Stimulated activated CD8-positive, alpha-beta memory T cell treated with anti-CD3 and anti-CD28 coated beads, Interleukin-2, amount 100 ng/mL, for 48 hours (primary cell): ENCODE measurements around the gene SLC4A5.
A peak's percentile ranks its signal among the peaks of the same experiment; 100 is the strongest.
"Not testable (repeated sequence)": the region's sequence is repeated elsewhere in the genome, so short reads cannot be mapped to it uniquely, and the experiment has no call there.

Source experiments
- DNase-seq, 2 donors: peaks; one replicate each; pipeline ENCODE4 v3.0.0-alpha.2; 2020; ENCODE audit warnings: low read depth in 2 of 2

The SLC4A5 gene

DNA sequence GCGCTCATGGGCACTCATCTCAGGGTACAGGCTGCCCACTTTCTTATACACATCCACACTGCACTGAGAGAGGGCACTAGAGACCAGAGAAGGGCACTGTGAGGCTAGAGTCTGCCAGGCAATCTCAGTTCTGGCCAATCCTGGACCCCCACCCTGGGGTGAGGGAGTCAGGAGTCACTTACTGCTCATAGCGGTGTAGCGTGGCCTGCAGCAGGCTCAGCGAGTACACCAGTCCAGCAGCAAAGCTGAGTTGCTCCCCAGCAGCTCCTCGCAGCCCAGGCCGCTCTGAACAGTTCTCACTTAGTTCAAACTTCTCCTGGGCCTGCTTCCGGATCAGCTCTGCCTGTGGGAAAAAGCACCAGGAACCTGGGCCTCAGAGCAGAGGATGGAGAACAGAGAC is 24.6 kb upstream of the SLC4A5 start:
- DNase-seq: no peak

DNA sequence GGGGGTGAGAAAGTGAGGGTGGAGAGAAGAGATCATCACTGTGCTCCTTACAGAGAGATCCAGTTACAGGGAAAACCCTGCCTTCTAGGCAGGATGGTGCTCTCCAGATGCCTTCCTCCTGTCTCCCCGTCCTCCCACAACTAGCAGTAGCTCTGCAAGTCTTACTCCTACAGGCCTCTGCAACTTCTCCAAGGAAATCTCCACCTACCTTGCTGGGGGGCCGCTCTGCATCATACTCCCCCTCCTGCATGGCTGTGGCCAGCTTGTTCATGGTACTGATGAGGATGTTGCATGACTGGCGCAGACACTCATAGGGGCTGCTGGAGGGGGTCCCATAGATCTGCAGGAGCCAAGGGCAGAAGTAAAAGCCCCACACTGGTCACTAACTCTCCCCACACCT is 22.8 kb upstream of the SLC4A5 start:
- no peak for DNase-seq

DNA sequence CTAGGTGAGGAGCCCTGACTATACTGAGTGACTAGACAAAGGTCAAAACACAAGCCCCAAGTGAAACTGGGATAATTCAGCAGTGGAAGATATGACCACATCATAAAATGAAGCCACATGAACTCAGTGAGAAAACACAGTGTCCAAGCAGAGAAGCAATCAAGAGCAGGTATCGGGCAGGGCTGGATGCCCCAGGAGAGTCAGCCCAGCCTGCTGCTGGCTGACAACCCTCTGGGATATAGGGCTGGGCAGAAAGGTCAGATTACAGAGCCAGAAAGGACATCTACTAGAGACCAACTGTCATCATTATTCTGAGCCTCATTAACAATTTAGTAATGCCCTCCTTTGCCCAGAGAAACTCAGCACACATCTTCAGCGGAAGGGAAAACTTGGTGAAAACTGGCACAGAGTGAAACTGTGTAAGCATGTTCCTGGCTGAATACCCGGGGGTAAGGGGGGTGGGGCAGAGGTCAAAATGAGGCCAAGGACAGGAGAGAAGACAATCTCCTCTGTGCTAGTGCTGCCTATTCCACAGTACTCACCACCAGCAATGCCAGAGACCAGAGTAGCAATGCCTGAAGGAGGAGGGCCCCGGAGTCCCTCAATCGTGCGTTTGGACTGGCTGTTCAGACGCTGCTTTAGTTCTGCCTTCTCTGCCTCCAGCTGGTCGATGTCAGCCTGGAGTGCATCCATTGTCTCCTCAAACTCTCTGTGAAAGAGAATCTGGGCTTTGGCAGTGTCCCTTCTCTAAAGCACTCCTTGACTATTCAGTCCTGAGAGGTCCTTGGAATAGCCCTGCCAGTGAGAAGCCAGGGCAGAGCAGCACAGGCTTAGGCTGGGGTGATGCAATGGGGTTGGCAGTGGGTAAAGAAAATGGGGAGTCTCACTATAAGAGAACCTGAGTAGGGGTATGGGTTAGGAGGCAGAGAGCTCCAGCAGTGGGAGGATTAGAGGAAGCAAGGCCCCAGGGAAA is 21.6 kb upstream of the SLC4A5 start:
- DNase-seq: no peak

DNA sequence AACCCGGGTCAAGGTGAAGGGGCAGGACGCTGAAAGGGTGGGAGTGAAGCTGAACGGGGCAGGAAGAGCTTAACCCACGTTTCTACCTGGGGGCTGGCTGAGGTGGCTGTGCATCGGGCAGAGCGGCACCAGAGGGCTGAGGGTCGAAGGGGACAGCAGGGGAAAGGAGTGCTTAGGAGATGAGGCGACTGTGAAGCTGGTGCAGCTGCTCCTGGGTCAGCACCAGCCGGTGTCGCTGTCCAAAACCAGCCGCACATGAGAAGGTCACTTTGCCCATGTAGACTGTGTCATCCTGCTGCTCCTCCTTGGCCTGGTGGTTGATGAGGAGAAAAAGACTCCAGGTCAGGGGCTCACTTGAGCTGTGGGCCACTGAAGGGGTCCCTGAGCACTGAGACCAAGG is 18.1 kb upstream of the SLC4A5 start:
- DNase-seq: no peak

- no peak for DNase-seq
Observed at GRCh38 chr2:74357627-74358026, 14.4 kb upstream of the SLC4A5 start.

- no peak for DNase-seq
Observed at GRCh38 chr2:74349889-74350288, 6.7 kb upstream of the SLC4A5 start.

- no peak for DNase-seq
Observed at GRCh38 chr2:74347742-74348141, 4.5 kb upstream of the SLC4A5 start.

DNA sequence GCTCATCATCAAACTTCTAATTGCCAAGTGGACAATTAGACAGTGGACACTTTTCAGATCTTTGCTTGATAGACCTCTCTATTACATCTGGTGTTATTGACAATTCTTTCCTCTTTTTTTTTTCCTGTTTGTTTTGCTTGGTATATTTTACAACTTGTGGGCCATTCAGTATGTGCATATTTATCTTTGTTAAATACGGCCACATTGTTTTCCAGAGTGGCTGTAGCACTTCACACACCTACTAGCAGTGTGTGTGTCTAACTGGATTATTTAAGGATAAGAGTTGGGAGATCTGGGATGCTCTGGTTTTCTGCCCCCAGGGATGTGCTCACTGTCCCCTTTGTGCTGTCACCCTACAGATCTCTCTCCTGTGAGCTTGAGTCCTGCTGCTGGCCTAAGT is 4.1 kb upstream of the SLC4A5 start:
- no peak for DNase-seq

GRCh38 chr2:74345272-74345943 is 2.2 kb upstream of the SLC4A5 start:
- no peak for DNase-seq

GRCh38 chr2:74336227-74336626 is 7.0 kb downstream of the SLC4A5 start:
- not testable (repeated sequence) for DNase-seq

- DNase-seq: peak; percentile 49 to 58
Observed at GRCh38 chr2:74334931-74335333, 8.3 kb downstream of the SLC4A5 start.

- no peak for DNase-seq
Observed at GRCh38 chr2:74333896-74334586, 9.2 kb downstream of the SLC4A5 start.

DNA sequence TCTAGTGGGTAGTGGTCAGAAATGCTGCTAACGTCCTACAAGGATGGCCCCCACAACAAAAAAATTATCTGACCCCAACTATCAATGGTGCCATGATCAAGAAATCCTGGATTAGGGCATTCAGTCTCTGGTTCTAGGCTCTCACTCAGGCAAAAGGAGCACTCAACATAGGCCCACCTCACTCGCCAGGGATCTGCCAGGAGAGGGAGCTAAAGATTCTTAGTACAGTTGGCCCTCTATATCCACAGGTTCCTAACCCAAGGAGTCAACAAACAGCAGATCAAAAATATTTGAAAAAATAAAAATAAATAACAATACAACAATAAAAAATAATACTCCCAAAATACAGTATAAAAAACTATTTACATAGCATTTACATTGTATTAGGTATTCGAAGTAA is 10.0 kb downstream of the SLC4A5 start:
- peak in 1 of 2 donors; percentile 1 for DNase-seq

GRCh38 chr2:74332550-74333174 is 10.6 kb downstream of the SLC4A5 start:
- DNase-seq: no peak

- no peak for DNase-seq
Observed at GRCh38 chr2:74328573-74328972, 14.6 kb downstream of the SLC4A5 start.

DNA sequence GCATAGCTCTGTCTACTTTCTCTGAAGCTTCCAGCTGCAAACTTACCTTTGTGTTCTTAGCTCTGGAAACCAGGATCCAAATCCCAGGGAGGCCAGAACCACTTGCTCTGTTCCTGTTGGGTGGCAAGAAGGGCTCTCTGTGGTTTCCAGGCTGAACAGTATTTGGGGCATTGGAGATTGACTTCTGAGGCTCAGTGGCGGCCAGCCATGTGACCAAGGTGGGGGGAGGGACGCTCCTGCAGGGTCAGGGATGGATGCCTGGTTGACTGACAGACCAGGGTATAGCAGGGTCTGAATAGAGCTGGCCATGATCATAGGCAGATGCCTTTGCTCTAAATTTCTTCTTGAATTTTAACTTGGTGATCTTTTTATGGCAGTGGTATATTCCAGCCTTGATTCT is 15.1 kb downstream of the SLC4A5 start:
- DNase-seq: no peak

GRCh38 chr2:74327627-74328026 is 15.6 kb downstream of the SLC4A5 start:
- no peak for DNase-seq

GRCh38 chr2:74327199-74327598 is 16.0 kb downstream of the SLC4A5 start:
- no peak for DNase-seq

DNA sequence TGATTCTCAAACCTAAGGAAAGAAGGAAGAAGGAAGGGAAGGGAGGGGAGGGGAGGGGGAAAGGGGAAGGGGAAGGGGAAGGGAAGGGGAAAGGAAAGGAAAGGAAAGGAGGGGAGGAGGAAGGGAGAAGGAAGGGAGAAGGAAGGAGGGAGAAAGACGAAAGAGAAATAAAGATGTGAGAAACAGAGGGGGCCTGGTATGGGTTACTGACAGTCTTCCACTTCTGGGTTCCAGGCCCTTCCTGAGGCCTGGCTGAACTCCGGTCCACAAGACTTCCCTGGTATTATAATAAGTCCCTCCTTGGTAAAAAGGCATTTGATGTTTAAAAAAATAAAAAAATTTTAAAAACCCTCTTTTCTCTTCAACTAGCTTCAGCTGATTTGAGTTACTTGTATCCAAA is 17.4 kb downstream of the SLC4A5 start:
- no peak for DNase-seq

GRCh38 chr2:74321737-74322136 is 21.5 kb downstream of the SLC4A5 start:
- no peak for DNase-seq

DNA sequence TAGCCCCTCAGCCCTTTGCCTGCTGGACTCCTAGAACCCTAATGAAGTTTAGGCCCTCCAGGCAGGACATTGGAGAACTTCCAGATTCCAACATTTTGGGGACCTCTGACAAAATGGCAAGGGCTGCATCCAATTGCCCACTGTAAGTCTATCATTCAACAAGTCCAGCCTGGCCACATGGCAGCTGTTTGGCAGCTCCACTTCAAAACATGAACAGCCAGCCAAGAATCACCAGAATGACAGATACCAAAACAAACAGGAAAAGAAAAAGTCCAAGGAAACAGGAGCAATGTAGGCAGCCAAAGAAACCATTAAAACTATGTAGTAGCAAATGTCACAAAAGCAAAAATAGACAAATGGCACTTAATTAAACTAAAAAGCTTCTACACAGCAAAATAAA is 25.5 kb downstream of the SLC4A5 start:
- no peak for DNase-seq
